AG09309 (cell line): ENCODE data around the gene CLASP1.

ENCODE experiments used
- DNase-seq: peaks from one replicate; pipeline ENCODE4 v3.0.0-alpha.2; 2010; ENCODE audit warnings: low read depth
- H3K4me3 ChIP-seq: 2 replicates; pipeline ENCODE4 v1.5.1; 2011; ENCODE audit warnings: mild to moderate bottlenecking, low read depth, low read length, moderate library complexity; ENCODE audit not compliant: control insufficient read depth
- CTCF ChIP-seq: IDR thresholded peaks from 2 replicates; pipeline ENCODE4 v1.5.1; 2011; ENCODE audit warnings: mild to moderate bottlenecking, low read depth, low read length, inconsistent platforms; ENCODE audit not compliant: insufficient read depth, control insufficient read depth; ENCODE audit errors: missing control alignments

CLASP1 gene

GRCh38 chr2:121362774-121363173, 286.5 kb downstream of the CLASP1 start:
- DNase-seq = no peak
- TF ChIP-seq CTCF = no peak

GRCh38 chr2:121362226-121362625, 287.0 kb downstream of the CLASP1 start:
- no peak for TF ChIP-seq CTCF
- DNase-seq = no peak
- H3K4me3 ChIP-seq = no peak overlapping the region

More at GRCh38 chr2:121362774-121363173, 286.5 kb downstream of the CLASP1 start:
- H3K4me3 ChIP-seq = no peak overlapping the region

GRCh38 chr2:121360566-121361300, 288.5 kb downstream of the CLASP1 start:
- peak; percentile 46 for DNase-seq
- no peak overlapping the region for H3K4me3 ChIP-seq

GRCh38 chr2:121359716-121360565, 289.3 kb downstream of the CLASP1 start:
- no peak for TF ChIP-seq CTCF
- H3K4me3 ChIP-seq = no peak overlapping the region
- no peak for DNase-seq

More at GRCh38 chr2:121360566-121361300, 288.5 kb downstream of the CLASP1 start:
- TF ChIP-seq CTCF = no peak

GRCh38 chr2:121359170-121359569, 290.1 kb downstream of the CLASP1 start:
- DNase-seq = no peak
- H3K4me3 ChIP-seq = no peak overlapping the region
- TF ChIP-seq CTCF = no peak

- no peak for TF ChIP-seq CTCF
- DNase-seq = no peak
- no peak overlapping the region for H3K4me3 ChIP-seq
Measured at GRCh38 chr2:121358291-121358690, 291.0 kb downstream of the CLASP1 start.
